ENCODE measurements around the gene CHD3.

The CHD3 gene

GRCh38 chr17:7887038-7887481 lies 1.5 kb upstream of the CHD3 start:
- no peaks in the 10 kb centered on the region for H3K36me3 ChIP-seq (replicated peaks; ENCODE audit: insufficient read depth, low read length)
- no peak overlapping the region; the same call in 1 of the 2 replicates for H3K9ac ChIP-seq (ENCODE audit: low read length)
- H3K27ac ChIP-seq (ENCODE audit: low read length) = no peak overlapping the region
- no peak for DNase-seq
- H3K4me2 ChIP-seq (ENCODE audit: low read depth, low read length) = peak overlapping the region; percentile 94
- TF ChIP-seq EZH2 (optimal IDR thresholded peaks at IDR 0.05; ENCODE audit: low read depth, low read length) (no peak), EZH2phosphoT487 (IDR thresholded peaks at IDR 0.05; ENCODE audit: low read length) (no peak), CTCF (IDR thresholded peaks at IDR 0.05; ENCODE audit: low read length) (no peak)
- H2AFZ ChIP-seq (ENCODE audit: low read length) = peak overlapping the region; percentile 73; the same call in 1 of the 2 replicates
- H3K9me3 ChIP-seq (replicated peaks; ENCODE audit: insufficient read depth, low read length) = no peaks in the 10 kb centered on the region
- no peaks in the 10 kb centered on the region for H4K20me1 ChIP-seq (ENCODE audit: insufficient read depth, low read length)
- peaks cover 76% of the 10 kb centered on the region for H3K27me3 ChIP-seq (replicated peaks; ENCODE audit: insufficient read depth, low read length)
- H3K79me2 ChIP-seq (ENCODE audit: low read length) = no peaks in the 10 kb centered on the region
- H3K4me1 ChIP-seq (ENCODE audit: low read length) = peaks cover 16% of the 10 kb centered on the region
- peaks cover 4% of the 10 kb centered on the region; the same call in 1 of the 2 replicates for H3F3A ChIP-seq (ENCODE audit: insufficient read depth, low read length)
- H3K4me3 ChIP-seq (ENCODE audit: low read length) = peak overlapping the region; percentile 68
- H3K9me2 ChIP-seq (replicated peaks; ENCODE audit: insufficient read depth, low read length) = no peaks in the 10 kb centered on the region

DNA sequence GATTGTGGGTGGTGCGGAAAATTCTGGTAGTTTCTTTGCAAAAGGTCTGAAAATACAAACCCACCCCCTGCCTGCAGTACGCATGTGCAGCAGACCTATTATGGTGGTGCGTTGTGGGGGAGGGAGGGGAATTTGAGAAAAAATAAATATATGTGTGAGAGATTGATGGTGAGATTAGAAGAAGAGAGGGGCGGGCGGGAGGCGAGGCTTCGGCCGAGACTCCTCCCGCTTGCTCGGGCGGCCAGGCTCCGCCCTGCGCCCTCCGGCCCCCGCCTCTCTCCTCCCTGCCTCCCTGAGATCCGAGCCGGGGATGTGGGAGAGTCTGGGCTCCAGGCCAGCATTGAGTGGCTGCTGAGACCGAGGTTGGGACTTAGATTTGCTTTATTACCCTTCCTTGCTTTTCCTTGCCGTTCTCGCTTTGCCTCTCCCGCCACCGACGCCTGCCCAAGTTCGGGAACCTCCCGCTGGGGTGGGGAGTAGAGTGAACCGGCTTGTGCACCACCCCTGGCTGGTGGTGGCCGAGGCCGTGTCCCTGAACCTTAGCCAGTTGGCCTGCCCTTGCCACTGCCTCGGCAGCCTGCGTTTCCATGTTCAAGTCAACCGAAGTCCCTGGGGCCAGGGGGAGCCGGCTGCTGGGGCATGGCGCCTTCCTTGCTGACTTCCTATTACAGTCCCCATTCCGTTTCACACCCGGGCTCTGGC lies 956 bp upstream of the CHD3 start:
- Histone ChIP-seq H3F3A (ENCODE audit: insufficient read depth, low read length) (peaks cover 4% of the 10 kb centered on the region; the same call in 1 of the 2 replicates), H3K9me2 (replicated peaks; ENCODE audit: insufficient read depth, low read length) (no peaks in the 10 kb centered on the region), H3K79me2 (ENCODE audit: low read length) (no peaks in the 10 kb centered on the region), H4K20me1 (ENCODE audit: insufficient read depth, low read length) (no peaks in the 10 kb centered on the region), H3K27ac (ENCODE audit: low read length) (no peak overlapping the region), H3K4me3 (ENCODE audit: low read length) (peak overlapping the region; percentile 68), H3K9ac (ENCODE audit: low read length) (no peak overlapping the region), H3K4me1 (ENCODE audit: low read length) (peaks cover 16% of the 10 kb centered on the region), H3K27me3 (replicated peaks; ENCODE audit: insufficient read depth, low read length) (peaks cover 74% of the 10 kb centered on the region), H3K36me3 (replicated peaks; ENCODE audit: insufficient read depth, low read length) (no peaks in the 10 kb centered on the region), H3K9me3 (replicated peaks; ENCODE audit: insufficient read depth, low read length) (no peaks in the 10 kb centered on the region), H2AFZ (ENCODE audit: low read length) (peak overlapping the region; percentile 73), H3K4me2 (ENCODE audit: low read depth, low read length) (peak overlapping the region; percentile 94)
- DNase-seq = peak; percentile 25
- TF ChIP-seq CTCF (IDR thresholded peaks at IDR 0.05; ENCODE audit: low read length) = no peak
- no peak for TF ChIP-seq EZH2phosphoT487 (IDR thresholded peaks at IDR 0.05; ENCODE audit: low read length)
- no peak for TF ChIP-seq EZH2 (optimal IDR thresholded peaks at IDR 0.05; ENCODE audit: low read depth, low read length)

GRCh38 chr17:7889166-7889955 lies 772 bp downstream of the CHD3 start:
- Histone ChIP-seq H3K79me2 (ENCODE audit: low read length) (no peaks in the 10 kb centered on the region), H3F3A (ENCODE audit: insufficient read depth, low read length) (peaks cover 4% of the 10 kb centered on the region; the same call in 1 of the 2 replicates), H3K27me3 (replicated peaks; ENCODE audit: insufficient read depth, low read length) (peaks cover 64% of the 10 kb centered on the region), H2AFZ (ENCODE audit: low read length) (no peak overlapping the region), H3K4me1 (ENCODE audit: low read length) (peaks cover 16% of the 10 kb centered on the region), H3K9ac (ENCODE audit: low read length) (no peak overlapping the region), H3K4me3 (ENCODE audit: low read length) (no peak overlapping the region), H3K9me2 (replicated peaks; ENCODE audit: insufficient read depth, low read length) (no peaks in the 10 kb centered on the region), H3K36me3 (replicated peaks; ENCODE audit: insufficient read depth, low read length) (no peaks in the 10 kb centered on the region), H3K9me3 (replicated peaks; ENCODE audit: insufficient read depth, low read length) (no peaks in the 10 kb centered on the region), H4K20me1 (ENCODE audit: insufficient read depth, low read length) (no peaks in the 10 kb centered on the region), H3K27ac (ENCODE audit: low read length) (no peak overlapping the region), H3K4me2 (ENCODE audit: low read depth, low read length) (no peak overlapping the region)
- TF ChIP-seq CTCF (IDR thresholded peaks at IDR 0.05; ENCODE audit: low read length) = no peak
- no peak for TF ChIP-seq EZH2phosphoT487 (IDR thresholded peaks at IDR 0.05; ENCODE audit: low read length)
- no peak for DNase-seq
